NCI-H1092 treated with DMSO at 0.1 percent for 48 hours (cell line): ENCODE results near the gene CREB5.
"Not testable (repeated sequence)": the region's sequence is repeated elsewhere in the genome, so short reads cannot be mapped to it uniquely, and the experiment has no call there.

Source experiments
- DNase-seq: peaks from one replicate; lab custom pipeline; 2025; lab: John Stamatoyannopoulos, UW

Gene CREB5

DNA sequence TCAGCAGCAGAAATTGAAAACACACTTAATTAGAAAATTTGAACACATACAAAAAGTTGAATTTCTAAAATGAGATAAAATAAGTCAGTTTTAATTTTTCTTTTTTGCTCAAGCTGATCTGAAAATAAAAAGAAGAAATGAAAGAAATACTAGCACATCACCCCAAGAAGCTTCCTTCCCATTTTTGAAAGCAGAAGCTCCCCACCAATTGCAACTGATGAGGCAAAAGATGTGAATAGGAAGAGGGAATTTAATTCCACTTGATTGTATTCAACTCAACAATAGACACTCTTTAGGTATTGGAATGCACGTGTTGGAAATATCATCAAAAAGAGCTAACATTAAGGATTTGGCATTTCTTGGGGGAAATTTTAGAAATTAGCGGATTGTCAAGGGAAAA lies 370.0 kb downstream of the CREB5 start:
- no peak for DNase-seq

DNA sequence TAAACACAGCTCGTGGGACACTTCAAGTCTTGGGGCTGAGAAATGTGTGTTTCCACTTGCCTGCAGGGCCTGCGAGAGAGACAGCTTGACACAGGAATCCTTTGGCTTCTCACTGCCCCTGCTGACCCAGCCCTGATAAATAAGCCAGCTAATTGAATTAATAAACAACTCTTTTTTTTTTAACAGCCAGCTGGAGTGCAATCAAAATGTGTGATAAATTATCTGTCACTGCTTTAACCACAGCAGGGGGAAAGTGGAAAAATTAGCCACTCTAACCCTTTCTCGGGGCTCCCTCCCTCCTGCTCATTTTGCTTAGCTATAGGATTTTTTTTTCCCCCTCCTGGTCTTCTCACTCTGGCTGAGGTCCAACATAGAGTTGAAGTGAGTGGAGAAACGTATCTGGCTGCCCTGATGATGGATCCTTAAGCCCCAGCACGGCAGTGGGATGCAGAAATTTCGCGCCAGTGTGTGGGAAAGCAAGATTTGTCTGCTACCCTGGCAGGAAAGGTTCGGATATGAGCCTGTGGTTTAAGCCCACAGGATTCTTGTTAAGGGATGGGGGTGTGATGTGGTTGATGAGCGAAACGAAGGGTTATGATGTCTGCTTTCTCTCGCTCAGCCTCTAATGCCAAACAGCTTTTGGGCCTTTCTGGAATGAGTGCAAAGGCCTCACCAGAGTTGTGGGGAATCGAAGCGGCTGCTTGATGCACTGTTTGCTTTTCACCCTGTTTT lies 372.0 kb downstream of the CREB5 start:
- peak; percentile 73 for DNase-seq

DNA sequence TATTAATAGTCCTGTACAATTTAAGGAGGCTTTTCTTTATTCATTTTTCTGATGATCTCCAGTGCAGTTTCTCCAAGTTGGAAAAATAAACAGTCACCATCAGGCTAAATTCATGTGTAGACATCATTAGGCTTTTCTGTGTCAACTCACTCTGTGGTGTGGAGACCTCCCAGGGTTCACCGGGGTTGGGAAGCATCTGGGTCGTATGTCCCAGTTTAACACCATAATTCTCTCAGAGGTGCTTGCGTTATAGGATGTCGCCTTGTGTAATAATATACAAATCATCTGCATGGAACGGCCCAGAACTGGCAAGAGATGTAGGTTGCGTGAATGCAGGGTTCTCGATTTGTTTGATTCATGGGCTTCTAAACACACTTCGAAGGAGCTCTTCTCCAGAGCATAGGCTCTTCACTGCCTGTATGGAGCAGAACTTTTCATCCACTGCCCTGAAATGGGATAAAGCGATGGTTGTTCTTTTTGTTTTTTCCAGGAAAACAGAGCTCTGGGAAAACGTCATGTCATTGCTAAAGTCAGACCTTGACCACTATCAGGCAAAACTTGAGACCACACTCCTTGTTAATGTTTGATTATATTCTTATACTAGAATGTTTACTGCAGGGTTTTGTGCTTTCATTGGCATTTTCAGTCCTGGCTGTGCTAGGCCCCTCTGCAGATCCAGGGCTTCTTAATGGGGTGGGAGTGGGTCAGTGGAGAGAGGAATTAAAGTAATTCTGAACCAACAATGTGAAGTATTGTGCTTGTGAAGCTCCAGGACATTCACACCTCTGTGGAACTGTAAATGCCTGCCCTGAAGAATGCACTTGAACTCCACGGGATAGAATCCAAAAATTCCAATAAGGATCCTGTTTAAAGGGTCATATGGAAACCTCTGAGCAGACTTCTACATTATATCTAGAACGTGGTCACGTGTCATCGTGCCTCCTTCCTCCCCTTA lies 373.0 kb downstream of the CREB5 start:
- no peak for DNase-seq

DNA sequence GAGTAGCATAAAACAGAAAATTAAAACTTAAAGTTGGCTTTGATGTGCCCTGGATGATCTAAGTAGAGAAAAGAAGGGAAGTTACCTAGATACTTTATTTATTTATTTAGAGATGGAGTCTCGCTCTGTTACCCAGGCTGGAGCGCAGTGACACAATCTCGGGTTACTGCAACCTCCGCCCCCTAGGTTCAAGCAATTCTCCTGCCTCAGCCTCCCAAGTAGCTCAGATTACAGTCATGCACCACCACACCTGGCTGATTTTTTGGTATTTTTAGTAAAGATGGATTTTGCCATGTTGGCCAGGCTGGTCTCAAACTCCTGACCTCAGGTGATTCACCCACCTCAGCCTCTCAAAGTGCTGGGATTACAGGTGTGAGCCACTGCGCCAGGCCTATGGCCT lies 373.8 kb downstream of the CREB5 start:
- not testable (repeated sequence) for DNase-seq

DNA sequence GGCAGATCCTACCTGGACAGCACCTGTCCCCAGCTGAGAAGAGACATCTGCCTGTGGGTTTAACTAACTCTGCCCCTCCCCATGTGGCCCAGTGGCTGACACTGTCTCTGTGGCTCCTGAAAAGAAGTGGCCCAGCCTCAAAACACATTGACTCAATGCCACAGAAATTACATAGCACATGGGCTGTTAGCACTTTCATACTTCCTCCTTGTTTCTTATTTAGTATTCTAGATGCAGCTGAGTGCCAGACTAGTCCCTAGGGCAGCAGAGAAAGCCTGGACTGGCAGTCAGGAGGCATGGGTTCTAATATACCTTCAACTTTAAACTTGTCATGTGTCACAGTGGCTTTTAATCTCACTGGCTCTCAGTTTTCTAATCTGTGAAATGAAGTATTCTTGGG lies 374.8 kb downstream of the CREB5 start:
- no peak for DNase-seq

DNA sequence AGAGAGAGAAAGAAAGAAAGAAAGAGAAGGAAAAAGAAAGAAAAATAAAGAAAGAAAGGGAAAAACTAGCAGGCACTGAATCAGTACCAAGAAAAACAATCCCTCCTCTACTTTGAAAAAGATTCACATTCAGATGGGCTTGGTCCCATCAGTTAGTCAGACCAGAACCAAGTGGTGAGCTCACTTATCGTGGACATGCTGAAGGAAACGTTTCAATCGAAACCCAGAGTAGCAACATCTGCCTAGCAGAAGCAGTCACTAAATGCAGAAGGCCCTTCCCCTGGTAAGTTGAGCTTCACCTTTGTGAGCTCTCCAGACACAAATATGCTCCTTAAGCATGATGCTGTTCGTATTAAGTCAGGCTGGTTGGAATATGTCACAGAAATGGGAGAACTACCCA lies 378.1 kb downstream of the CREB5 start:
- no peak for DNase-seq

DNA sequence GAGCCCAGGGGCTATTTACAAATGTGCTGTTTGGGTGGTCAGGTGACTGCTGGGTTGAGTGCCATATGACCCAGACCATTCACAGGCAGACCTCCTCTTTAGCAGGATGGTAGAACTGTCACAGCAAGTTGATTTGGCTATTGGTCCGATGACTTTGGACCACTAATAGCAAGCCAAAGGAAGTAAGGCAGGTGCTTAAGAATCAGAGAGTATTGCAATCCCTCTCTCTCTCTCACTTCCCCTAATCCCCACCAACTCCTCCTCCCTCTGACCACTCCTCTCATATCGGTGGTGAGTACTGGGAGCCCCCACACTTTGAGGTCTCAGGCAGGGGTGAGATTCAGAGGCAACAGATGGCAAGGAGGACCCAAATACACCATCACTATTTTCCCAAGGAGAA lies 380.5 kb downstream of the CREB5 start:
- no peak for DNase-seq

DNA sequence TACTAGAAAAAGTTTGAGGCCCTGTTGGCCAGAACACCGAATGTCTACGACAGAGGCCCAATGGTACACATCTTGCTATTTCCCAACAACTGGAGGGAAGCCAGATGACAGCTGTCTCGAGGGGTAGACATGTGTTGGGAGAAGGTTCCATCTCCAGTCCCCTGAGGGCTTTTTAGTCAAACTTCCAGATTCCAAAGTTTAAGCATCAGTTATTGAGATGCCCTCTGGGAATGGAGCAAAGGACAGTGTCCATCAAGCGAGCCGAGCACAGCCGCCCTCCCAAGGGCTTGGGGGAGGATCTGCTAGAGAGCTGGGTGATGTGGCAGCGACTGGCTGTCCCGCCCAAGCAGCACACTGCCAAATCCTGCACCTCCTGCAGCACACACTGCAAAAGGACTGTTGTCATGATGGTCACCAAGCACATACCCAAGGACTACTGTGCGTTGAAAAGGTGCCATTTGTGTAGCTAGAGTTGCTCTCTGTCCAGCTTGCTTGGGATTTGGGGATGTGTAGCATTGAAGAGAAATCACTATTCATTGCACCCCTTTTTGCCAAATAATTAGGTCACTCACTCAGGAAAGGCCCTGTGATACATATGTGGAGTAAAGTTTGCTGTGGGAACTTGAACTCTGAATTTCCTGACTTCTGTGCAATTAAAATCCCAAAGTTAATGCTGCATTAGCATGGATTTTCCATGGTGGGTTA lies 381.2 kb downstream of the CREB5 start:
- DNase-seq = no peak

DNA sequence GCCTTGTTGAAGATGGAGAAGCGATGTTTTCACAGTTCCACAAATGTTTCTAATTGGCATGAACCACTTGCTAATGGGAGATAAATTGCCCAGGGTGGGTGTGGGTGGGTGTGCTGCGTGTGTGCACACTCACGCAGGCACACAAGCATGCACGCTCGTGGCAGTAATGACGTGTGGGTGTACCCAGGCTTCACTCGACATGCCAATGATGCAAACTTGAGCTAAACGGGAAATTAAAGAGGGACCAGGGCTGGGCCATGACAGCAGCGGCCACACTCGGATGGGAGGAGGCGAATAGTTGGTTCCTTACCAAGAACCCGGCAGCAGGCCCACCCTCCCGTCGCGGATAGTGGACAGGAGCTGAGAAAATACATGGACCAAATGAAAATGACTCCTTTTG lies 386.0 kb downstream of the CREB5 start:
- DNase-seq = no peak

DNA sequence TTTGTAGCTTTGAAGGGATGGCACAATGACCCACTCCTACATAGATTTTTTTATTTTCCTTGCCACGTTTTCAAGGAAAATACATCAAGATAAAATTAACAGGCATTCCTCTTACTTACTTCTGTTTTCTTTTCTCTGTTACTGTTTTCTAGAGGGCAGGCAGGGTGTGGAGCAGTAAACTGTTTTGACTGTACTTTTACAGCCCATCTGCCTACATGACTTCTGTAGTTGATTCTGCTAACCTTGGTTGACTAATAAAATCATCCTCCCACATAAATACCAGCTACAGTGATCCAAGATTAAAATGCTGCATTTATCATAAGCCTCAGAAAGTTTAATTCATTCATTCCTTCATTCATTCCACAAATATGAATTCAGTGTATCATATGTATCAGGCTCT lies 387.3 kb downstream of the CREB5 start:
- no peak for DNase-seq

DNA sequence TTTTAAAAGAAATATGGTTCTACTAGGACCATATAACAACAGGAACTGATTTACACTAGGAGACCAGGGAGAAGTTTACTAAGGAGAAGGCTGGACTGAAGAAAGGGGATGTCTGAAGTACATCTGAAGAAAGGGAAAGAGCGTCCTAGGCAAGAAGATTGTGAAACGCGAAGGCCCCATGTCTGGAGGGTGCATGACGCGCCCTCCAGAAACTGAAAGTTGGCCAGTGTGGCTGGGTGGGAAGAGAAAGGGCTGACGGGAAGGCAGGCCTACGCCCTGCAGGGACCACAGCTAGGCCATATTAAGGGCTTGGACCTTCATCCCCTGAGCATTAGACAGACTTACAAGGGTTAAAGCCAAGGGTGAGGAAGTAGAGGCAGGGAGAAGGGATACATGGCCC lies 387.8 kb downstream of the CREB5 start:
- no peak for DNase-seq

DNA sequence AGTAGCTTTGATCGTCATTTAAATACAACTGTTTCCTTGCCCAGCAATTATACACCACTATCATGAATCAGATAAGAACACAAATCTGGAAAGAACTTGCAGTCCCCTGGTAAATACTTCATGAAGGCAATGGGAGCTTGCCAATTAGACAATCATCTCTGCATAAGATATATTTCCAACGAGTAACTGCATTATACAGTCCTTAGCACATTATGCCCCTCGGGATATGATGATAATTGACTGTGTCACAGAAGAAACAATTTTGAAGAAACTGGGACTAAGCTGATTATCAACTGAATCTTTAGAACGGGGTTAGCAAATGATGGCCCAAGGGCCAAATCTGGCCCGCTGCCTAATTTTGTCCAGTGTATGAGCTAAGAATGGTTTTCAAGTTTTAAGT lies 390.1 kb downstream of the CREB5 start:
- DNase-seq = no peak

DNA sequence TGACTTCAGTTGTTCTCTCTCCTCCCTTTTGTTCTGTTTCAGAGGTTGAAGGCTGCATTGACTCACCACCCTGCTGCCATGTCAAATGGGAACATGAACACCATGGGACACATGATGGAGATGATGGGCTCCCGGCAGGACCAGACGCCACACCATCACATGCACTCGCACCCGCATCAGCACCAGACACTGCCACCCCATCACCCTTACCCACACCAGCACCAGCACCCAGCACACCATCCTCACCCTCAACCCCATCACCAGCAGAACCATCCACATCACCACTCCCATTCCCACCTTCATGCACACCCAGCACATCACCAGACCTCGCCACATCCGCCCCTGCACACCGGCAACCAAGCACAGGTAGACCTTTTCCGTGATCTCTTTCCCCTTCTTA lies 391.8 kb downstream of the CREB5 start:
- DNase-seq = no peak

DNA sequence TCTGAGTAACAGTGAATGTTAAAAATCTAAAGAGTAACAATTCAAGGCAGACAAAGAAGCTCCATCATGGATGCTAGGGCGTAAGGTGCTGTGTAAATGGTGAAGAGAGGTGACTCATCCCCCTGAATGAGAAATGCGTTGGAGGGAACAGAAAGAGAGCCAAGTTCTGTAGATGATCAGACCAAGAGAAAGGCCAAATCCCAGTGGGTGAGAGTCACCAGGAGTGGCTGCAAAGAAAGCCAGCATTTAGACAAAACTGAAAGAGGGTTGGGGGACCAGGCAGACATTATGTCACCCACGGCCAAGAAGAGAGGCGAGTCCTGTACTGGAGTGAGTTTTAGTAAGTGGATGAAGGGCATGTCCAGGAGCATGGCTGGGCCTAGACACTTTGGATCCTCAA lies 392.7 kb downstream of the CREB5 start:
- no peak for DNase-seq

DNA sequence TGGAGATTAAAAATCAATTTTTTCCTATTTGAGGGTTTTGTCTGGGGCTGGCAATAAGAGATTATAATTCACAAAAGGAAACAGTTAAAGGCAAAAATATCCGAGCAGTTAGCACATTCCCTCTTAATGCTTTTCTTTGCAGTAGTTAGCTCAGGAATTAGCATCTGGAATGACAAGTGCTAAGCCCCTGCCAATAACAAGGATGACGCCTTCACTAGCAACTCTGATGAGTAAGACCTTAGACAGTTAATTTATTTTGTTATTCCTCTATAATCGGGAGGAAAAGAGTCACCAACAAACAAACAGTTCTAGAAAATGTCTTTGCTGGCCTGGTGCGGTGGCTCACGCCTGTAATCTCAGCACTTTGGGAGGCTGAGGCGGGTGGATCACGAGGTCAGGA lies 394.5 kb downstream of the CREB5 start:
- DNase-seq = no peak

DNA sequence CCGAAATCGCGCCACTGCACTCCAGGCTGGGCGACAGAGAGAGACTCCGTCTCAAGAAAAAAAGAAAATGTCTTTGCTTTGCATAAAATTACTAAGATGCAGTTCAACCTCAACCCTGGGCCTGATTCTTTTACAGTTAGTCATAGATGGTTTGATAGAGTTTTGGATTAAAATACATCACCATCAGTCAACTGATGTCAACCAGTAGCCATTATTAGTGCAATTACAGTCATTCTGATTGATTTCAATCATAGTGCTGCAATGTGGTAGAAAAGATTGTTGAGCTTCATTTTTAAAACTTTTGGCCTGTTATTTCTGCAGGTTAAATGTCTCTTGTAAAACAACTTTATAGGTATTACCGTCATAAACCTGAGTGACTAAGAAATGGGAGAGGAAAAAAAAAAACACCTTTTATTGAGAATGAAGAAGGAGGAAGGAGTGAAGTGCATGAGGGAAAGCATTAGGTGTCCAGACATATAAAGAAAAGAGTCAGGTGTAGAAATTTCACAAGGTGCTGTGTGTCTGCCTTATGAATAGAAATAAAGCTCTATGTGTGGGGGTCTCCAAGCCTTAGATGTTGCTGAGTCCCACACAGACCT lies 395.2 kb downstream of the CREB5 start:
- DNase-seq = no peak

DNA sequence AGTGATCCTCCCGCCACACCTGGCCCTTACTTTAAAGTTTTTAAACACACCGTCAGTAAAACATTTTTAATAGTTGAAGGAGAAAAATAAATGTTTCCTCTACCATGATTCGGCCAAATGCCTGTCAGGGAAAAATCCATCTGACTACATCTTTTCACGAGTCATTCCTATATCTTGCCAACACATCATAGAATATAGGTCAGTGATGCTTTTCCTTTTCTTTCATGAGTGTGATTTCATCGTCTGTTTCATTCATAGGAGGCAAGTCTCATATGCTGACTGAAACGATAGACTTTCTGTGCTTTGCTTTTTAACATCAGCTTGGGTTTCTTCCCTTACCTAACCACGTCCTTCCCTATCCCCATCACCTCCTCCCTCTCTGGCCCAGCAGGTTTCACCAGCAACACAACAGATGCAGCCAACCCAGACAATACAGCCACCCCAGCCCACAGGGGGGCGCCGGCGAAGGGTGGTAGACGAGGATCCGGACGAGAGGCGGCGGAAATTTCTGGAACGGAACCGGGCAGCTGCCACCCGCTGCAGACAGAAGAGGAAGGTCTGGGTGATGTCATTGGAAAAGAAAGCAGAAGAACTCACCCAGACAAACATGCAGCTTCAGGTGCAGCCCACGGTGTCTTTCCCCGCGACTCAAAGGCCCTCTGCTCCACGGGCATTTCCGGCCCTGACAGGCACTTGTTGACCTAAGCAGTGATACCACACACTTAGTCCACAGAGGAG lies 396.6 kb downstream of the CREB5 start:
- no peak for DNase-seq

DNA sequence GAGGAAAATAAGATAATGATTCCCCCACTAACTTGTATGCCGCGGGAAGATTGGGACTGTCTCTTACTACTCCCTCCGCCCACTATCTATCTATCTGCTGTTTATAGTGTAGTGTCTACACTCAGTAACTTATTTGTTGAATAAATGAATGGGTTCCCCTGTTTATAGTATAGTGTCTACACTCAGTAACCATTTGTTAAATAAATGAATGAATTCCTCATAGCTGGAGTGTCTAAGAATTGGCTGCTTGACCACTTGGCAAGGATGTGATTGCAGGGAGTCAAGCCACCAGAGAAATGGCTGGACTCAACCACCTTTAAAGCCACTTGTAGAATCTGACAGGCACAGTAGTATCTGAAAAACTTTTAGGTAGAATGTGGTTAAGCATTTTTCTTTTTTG lies 398.7 kb downstream of the CREB5 start:
- no peak for DNase-seq

DNA sequence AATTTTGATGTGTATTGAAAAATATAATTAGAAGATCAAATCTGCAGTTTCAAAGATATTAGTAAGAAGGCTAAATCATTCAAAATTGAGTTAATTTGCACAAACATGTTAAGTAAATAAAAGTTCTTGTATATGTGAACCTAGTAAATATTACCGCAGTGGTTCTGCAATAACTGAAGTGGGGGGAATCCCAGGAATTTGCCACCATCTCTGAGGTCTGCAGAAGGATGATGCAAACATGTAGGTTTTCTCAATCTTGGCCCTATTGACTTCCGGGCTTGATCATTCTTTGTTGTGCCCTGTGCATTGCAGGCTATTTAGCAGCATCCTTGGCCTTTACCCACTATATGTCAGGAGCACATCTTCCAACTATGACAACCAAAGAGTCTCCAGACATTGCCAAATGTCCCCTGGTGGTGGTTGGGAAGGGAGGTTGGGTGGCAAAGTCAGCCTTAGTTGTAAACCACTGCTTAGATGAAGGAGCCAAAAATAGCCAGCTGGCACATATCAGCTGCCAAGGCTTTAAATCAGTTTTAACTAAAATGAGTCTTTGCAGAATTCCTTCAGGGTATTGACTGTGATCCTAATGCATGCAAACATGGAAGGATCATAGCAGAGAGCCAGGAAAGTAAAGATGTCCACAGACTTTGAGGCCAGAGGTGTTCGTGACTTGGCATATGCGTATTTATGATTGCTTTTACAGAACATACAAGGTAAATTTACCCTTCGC lies 399.5 kb downstream of the CREB5 start:
- peak; percentile 45 for DNase-seq

DNA sequence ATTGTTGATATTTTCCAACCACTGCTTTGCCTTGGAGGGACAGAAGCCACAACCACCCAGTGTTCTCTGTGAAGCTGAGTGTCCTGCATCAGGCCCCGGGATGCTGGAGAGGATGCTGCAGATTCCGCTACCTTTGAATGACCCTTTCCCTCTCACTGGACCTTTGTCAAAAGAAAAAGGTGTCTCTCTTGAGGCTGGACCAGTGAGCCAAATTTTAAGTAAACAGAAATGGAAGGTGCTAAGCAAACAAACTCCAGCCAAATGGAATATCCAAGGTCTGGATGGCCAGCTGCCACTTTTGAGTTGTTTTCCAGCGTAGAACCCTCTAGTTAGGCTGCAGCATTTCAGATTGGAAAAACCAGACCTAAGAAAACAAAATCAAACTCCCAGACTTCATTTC lies 400.3 kb downstream of the CREB5 start:
- DNase-seq = peak; percentile 92
